ENCODE measurements around the gene SYT9.

The SYT9 gene

GRCh38 chr11:7428196-7428595 lies 176.5 kb downstream of the SYT9 start:
- no peak for DNase-seq

- no peak for DNase-seq
These were observed 178.8 kb downstream of the SYT9 start for GRCh38 chr11:7430496-7430895.

DNA sequence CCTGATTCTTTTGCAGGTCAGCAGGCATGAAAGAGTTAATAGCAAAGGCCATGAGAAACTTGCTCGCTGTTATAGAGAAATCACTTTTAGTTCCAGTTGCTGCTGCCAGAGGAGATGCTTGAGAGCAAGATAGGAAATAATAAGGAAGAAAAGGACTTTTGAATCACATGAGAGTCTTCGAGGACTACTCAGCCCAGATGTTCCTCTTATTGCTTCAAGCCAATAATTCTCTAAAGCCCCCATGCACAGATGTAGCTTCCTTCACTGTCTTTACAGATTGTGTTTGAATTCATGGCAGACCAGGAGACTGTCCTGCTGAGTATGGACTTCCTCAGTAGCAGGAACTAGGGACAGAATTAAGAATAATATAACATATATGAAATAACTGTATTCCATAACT lies 183.5 kb downstream of the SYT9 start:
- no peak for DNase-seq

DNA sequence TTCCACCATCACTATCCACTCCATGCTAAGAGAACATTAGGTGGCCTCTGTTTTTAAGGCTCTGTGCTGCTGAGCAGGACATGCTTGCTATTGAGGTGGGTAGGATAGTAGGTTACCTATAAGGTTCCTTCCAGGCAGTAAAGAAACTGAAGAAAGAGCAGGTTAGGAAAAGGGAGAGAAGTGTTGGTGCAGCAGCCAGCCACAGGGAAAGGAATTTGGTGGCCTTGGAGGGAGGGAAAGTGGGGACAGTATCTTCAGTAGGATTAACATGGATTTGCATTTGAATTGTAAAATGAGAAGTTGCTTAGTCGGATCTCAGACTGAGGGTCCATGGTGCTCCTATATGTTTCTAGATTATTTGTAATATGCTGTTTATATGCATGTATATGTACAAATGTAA lies 184.4 kb downstream of the SYT9 start:
- no peak for DNase-seq

DNA sequence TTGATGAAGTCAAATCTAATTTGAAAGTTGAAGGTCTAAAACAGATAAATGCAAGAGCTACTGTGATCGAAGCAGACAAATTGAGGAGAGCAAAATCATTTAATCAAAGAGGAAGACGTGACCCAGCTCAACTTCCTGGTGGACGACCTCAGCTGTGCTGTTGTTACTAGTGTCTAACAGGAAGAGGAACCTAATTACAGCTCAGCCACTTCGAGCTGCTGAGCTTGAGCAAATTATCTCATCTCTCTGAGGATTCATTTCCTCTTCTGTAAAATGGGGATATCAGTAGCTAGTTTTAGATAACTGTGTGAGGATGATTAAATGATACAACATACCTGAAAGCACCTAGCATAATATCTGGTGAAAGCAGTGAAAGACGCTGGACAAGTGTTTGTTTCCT lies 185.0 kb downstream of the SYT9 start:
- DNase-seq, result peak; percentile 47

DNA sequence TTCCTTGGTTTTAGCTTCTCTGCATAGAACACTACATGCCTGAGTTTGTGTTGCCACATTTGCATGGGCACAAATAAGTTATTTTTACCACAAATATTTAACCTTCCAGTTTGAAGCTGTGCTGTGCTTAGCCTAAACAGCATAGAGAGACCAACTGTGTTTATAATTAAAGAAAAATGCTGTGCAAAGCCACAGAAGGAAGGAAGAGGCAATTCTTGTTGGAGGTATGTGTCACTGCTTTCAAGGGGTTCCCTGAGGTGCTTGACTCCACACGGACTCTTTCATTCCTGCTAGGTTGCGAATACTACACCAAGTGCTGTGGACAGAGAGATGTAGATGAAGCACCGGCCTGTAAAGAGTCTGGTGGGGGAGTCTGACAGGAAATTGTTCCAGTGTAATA lies 186.0 kb downstream of the SYT9 start:
- no peak for DNase-seq

DNA sequence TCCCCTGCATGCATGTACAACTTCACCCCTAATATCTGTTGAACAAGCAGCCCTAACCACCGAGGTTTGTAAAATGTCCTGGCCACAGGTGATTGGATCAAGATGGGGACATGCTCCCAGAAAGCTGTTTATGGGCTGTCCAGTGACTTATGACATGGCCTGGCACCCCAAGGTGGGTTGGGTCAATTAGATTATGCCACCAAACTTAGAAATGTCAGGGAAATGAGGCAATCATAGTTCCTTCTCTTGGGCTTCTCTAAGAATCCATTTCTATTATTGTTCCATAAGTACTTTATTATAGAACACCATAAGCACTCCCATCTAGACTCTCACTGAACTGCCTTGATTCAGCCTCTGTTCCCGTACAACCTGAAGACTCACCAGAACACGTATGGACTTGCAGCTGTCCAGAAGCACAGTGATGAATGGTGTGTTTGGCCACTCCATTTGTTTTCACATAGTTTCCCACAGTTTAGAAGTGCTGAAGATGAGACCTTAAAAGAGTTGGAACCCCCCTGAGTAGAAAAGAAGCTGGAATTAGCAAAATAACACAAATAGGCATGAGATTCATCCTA lies 188.1 kb downstream of the SYT9 start:
- DNase-seq, result no peak

DNA sequence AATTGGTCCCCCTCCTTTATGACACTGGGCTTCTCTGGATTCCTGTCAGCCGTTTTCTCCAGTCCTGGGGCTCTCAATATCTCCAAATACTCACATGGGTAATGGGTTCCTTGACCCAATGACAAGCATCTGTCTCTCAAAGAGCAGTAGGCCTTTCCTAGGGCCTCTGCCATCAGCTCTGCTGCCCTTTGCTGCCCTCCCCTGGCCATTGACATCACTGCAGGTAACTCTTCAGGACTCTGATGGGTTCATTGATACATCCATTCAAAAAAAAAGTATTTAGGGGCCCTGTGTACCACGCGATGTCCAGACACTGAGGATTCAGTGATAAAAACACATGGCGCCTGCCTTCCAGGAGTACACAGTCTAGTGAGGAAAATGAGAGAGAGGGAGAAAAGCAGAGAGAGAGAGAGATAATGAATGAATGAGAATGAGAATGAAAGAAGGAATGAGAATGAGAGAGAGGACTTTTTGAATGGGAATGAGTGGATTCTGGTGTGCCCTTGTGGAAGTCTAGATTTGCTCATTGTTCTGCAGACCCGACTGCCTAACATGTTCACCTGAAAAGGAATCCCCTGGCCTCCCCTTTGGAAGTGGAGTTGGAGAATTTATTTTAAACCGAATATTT lies 191.0 kb downstream of the SYT9 start:
- DNase-seq, result peak; percentile 58

GRCh38 chr11:7444091-7444981 lies 192.6 kb downstream of the SYT9 start:
- no peak for DNase-seq

DNA sequence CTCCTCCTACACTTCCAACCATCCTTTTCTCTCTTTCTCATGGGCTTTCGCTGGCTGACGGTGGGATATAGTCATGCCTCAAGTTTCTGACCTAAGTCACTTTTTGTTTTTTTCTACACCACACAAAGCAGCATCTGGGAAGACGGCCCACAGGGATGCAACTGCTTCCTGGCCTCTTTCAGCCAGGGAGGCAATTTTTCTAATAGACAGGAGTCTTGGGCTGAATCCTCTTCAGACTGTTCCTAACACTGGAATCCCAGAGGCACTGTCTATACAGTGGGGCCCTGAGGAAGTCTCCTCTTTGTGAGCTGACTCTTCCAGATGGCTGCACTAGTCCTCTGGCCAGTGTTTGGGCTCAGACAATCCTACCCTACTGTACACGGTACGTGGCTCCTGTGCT lies 193.9 kb downstream of the SYT9 start:
- no peak for DNase-seq

- DNase-seq, result no peak
These were observed 196.5 kb downstream of the SYT9 start for GRCh38 chr11:7448201-7448600.

GRCh38 chr11:7449211-7449840 lies 197.6 kb downstream of the SYT9 start:
- no peak for DNase-seq

DNA sequence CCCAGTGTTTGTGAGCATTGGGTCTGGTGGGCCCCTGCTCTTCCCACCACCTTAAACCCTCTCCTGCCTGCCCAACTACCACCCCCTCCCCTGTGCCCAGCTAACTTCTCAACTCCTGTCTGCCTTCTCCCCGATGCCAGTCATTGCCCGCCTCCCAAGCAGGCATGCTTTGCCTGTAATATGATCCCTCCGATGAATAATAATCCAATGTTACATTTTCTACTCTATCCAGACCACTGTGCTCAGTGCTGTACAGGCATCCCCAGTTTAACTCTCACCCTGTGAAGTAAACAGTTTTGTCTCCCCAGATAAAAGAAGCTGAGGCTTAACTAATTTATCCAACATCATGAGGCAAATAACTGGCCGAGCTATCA lies 198.1 kb downstream of the SYT9 start:
- DNase-seq, result no peak

- no peak for DNase-seq
These were observed 199.1 kb downstream of the SYT9 start for GRCh38 chr11:7450836-7451235.

DNA sequence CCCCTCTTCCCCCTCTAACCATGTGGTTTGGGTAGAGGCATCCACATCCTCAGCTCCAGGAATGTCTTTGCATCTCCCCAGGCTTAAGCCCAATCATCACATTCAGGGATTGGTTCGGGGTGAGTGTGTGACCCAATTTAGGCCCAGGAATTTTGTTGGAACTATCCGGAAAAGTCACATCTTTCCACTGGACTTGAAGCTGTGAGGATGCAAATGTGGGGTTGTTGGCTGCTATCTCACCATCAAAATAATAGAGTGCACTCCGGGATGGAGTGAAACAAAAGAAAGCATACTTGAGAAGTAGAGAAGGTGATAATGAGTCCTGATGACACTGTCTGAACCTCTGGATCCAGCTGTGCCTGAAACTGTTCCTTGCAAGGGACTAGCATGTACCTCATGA lies 199.8 kb downstream of the SYT9 start:
- DNase-seq, result no peak

- no peak for DNase-seq
These were observed 200.3 kb downstream of the SYT9 start for GRCh38 chr11:7451952-7452494.

DNA sequence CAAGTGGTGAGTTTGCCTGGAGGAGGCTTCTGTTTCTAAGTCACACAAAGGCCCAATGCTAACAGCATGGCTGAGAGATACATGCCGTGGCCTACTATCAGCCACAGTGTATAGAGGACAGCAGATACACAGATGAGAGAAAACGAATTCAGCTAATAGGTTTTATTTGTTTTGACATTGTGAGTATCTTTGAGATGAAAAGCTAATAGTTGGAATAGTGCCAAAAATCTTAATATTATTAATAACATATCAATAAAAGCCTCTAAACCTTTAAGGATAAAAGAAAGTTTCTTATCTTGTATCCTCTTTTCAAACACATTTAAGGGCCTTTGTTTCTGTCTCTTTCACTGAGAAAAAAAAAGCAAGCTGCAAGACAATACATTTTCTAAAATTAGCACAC lies 203.2 kb downstream of the SYT9 start:
- DNase-seq, result no peak

- peak; percentile 14 for DNase-seq
These were observed 205.5 kb downstream of the SYT9 start for GRCh38 chr11:7457211-7457610.

GRCh38 chr11:7462706-7463105 lies 211.0 kb downstream of the SYT9 start:
- no peak for DNase-seq

GRCh38 chr11:7467652-7468051 lies 215.9 kb downstream of the SYT9 start:
- no peak for DNase-seq

DNA sequence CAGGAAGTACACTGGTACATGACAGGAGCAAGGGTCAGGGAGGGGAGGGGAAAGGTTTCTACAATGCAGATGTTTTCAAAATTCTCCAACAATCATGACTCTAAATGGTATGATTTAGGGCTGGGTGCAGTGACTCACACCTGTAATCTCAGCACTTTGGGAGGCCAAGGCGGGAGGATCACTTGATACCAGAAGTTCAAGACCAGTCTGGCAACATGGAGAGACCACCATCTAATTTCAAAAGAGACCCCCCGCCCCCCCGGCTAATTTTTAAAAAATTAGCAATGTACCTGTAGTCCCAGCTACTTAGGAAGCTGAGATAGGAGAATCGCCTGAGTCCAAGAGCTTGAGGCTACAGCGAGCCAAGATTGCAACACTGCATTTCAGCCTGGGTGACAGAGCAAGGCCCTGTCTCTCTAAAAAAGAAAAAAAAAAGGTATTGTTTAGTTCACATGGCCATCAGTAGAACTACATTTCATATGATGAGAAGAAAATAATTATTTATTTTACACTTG lies 217.7 kb downstream of the SYT9 start:
- DNase-seq, result no peak

- DNase-seq, result no peak
These were observed 219.4 kb downstream of the SYT9 start for GRCh38 chr11:7471071-7471470.

GRCh38 chr11:7473717-7474116 lies 222.0 kb downstream of the SYT9 start:
- no peak for DNase-seq

Data from NCI-H2029 (cell line).